ENCODE results near the gene ZNF580. TPM values are rescaled to one million over a fixed set of nuclear protein-coding genes. Genes with fewer than 3 reads are reported as not detected.

ZNF580 gene
- total and polyA plus RNA-seq, 2 experiments from 2014 or later: 10.1 to 53.8 TPM

DNA sequence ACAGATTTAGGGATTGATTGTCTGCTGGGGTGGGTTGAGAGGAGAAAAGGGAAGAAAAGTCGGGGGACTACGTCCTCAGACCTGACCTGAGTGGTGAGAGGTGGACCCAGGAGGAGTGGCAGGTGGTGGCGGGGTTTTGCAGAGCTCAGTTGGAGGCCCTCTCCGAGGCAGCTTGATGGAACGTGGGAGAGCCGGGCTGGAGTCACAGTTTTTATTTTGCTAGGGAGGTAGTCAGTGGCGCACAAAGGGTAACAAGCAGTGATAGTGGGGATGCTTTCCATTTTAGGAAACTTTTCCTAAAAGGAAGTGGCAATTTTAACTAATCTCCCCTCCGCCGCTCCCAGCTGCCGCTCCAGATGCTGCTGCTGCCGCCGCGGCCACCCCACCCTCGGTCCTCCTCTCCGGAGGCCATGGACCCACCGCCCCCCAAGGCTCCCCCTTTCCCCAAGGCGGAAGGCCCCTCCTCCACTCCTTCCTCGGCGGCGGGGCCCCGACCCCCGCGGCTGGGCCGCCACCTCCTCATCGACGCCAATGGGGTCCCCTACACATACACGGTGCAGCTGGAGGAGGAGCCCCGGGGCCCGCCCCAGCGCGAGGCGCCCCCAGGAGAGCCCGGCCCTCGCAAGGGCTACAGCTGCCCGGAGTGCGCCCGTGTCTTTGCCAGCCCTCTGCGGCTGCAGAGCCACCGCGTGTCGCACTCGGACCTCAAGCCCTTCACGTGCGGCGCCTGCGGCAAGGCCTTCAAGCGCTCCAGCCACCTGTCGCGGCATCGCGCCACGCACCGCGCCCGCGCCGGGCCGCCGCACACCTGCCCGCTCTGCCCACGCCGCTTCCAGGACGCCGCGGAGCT, 1.6 kb downstream of the ZNF580 start:
- Histone ChIP-seq H3K27me3 (no peaks in the 10 kb centered on the region), H3K36me3 (replicated peaks; ENCODE audit: insufficient read depth, low read depth) (no peaks in the 10 kb centered on the region), H3K9me2 (replicated peaks; ENCODE audit: insufficient read depth) (no peaks in the 10 kb centered on the region), H3K9me3 (ENCODE audit: low read depth) (no peaks in the 10 kb centered on the region), H3K27ac (peak overlapping the region; percentile 98), H3K79me2 (peaks cover 76% of the 10 kb centered on the region), H3K4me2 (peak overlapping the region; percentile 92), H3K4me3 (peak overlapping the region; percentile 99), H2AFZ (no peak overlapping the region), H4K20me1 (ENCODE audit: insufficient read depth, poor library complexity, severe bottlenecking) (no peaks in the 10 kb centered on the region), H3K4me1 (ENCODE audit: insufficient read depth) (peaks cover 21% of the 10 kb centered on the region)
- no peak for TF ChIP-seq EZH2 (IDR thresholded peaks at IDR 0.05; ENCODE audit: borderline replicate concordance)
- TF ChIP-seq, protein P1, sequence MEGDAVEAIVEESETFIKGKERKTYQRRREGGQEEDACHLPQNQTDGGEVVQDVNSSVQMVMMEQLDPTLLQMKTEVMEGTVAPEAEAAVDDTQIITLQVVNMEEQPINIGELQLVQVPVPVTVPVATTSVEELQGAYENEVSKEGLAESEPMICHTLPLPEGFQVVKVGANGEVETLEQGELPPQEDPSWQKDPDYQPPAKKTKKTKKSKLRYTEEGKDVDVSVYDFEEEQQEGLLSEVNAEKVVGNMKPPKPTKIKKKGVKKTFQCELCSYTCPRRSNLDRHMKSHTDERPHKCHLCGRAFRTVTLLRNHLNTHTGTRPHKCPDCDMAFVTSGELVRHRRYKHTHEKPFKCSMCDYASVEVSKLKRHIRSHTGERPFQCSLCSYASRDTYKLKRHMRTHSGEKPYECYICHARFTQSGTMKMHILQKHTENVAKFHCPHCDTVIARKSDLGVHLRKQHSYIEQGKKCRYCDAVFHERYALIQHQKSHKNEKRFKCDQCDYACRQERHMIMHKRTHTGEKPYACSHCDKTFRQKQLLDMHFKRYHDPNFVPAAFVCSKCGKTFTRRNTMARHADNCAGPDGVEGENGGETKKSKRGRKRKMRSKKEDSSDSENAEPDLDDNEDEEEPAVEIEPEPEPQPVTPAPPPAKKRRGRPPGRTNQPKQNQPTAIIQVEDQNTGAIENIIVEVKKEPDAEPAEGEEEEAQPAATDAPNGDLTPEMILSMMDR (IDR thresholded peaks at IDR 0.05; ENCODE audit: poor library complexity): no peak
- DNase-seq (ENCODE audit: low spot score): no peak
- WGBS (ENCODE audit: low lambda C conversion rate, missing lambda C conversion rate): 3% methylated on average over 43 of the region's 65 CpGs

DNA sequence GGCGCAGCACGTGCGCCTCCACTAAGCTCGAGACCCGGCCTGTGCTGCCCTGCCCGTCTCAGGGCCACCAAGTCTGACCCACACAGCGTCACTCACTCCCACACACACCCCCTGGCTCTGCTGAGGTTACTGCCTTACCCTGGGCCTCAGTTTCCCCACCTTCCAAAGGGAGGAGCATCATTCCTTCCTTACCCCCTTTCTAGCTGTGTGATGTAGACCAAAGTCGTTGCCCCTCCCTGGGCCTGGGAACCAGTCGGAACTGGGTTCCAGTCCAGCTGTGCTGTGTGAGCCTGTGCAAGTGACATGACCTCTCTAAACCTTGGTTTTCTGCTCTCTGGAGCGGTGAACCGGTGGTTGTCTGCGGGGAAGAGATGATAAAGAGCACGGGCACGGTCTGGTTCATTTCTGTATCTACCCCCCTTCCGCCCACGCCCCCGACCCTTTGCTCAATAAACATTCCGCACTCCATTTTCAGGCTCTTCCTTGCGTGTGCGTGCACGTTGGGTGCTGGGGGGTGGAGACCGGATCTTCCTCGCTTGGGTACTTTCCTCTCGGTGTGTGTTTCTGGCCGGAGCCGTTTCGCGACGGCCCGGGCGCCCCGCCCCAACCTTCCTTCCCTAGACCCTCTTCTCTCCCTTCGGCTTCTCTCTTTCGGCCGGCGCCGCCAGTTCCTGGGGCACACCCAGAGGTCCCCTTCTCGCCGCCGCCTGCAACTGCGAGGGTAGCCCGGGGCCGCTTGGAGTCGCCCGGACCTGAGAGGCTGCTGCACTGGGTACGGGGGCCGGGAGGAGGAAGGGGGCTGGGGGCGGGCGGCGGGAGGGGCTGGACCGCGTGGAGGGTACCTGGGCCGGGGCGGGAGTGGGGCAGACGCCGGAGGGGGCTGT, 2.4 kb downstream of the ZNF580 start, which contains the start of gene ZNF581:
Gene ZNF581 (plus strand): TSS at position 647 of the 884 bp plus-strand sequence. CDS start 923 bp downstream, outside the sequence.
- TF ChIP-seq EZH2phosphoT487 (IDR thresholded peaks at IDR 0.05; ENCODE audit: low read depth, severe bottlenecking, unreplicated experiment) (no peak), EZH2 (IDR thresholded peaks at IDR 0.05; ENCODE audit: borderline replicate concordance) (no peak)
- TF ChIP-seq, protein P1 (IDR thresholded peaks at IDR 0.05; ENCODE audit: poor library complexity): no peak
- Histone ChIP-seq H3K4me1 (ENCODE audit: insufficient read depth) (peaks cover 23% of the 10 kb centered on the region), H3K27me3 (no peaks in the 10 kb centered on the region), H2AFZ (peak within 1 kb of the TSS; percentile 69), H3K9me2 (replicated peaks; ENCODE audit: insufficient read depth) (no peaks in the 10 kb centered on the region), H3K4me3 (peak within 1 kb of the TSS; percentile 99), H3K27ac (peak within 1 kb of the TSS; percentile 98), H3K9me3 (ENCODE audit: low read depth) (no peaks in the 10 kb centered on the region), H3K4me2 (peak within 1 kb of the TSS; percentile 92), H4K20me1 (ENCODE audit: insufficient read depth, poor library complexity, severe bottlenecking) (no peaks in the 10 kb centered on the region), H3K36me3 (replicated peaks; ENCODE audit: insufficient read depth, low read depth) (no peaks in the 10 kb centered on the region), H3K79me2 (peaks cover 74% of the 10 kb centered on the region)
- WGBS (ENCODE audit: low lambda C conversion rate, missing lambda C conversion rate): 2% methylated on average over 53 of the region's 56 CpGs
- DNase-seq (ENCODE audit: low spot score): peak; percentile 83

DNA sequence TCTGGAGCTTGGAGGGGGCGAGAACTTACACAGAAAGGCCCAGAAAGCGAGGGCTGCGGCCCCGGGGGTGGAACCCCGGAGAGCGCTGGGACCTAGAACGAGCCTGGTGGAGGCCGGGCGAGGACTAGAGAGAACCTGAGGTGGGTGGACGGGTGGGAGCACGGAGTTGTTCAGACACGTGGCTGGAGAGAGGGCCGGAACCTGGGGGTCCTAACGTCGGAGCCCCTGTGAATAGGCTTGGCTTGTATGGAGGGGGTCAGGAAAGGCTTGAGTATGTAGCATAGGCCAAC, 3.0 kb downstream of the ZNF580 start:
- Histone ChIP-seq H3K9me3 (ENCODE audit: low read depth) (no peaks in the 10 kb centered on the region), H3K9me2 (replicated peaks; ENCODE audit: insufficient read depth) (no peaks in the 10 kb centered on the region), H3K79me2 (peaks cover 73% of the 10 kb centered on the region), H3K27ac (peak overlapping the region; percentile 98), H4K20me1 (ENCODE audit: insufficient read depth, poor library complexity, severe bottlenecking) (no peaks in the 10 kb centered on the region), H3K4me1 (ENCODE audit: insufficient read depth) (peaks cover 26% of the 10 kb centered on the region), H3K4me2 (peak overlapping the region; percentile 92), H3K36me3 (replicated peaks; ENCODE audit: insufficient read depth, low read depth) (no peaks in the 10 kb centered on the region), H2AFZ (peak overlapping the region; percentile 69), H3K27me3 (no peaks in the 10 kb centered on the region), H3K4me3 (peak overlapping the region; percentile 99)
- WGBS (ENCODE audit: low lambda C conversion rate, missing lambda C conversion rate): 2% methylated on average over 15 of the region's 15 CpGs
- no peak for DNase-seq (ENCODE audit: low spot score)
- TF ChIP-seq, protein P1 (IDR thresholded peaks at IDR 0.05; ENCODE audit: poor library complexity): no peak
- TF ChIP-seq EZH2phosphoT487 (IDR thresholded peaks at IDR 0.05; ENCODE audit: low read depth, severe bottlenecking, unreplicated experiment): no peak
- no peak for TF ChIP-seq EZH2 (IDR thresholded peaks at IDR 0.05; ENCODE audit: borderline replicate concordance)
